NCI-H82 treated with DMSO at 0.1 percent for 48 hours (cell line): ENCODE data around the gene MT3.
A peak's percentile ranks its signal among the peaks of the same experiment; 100 is the strongest.

Experiments used
- DNase-seq: peaks from one replicate; lab custom pipeline; 2025; ENCODE audit not compliant: unreplicated experiment; lab: John Stamatoyannopoulos, UW

Gene MT3

GRCh38 chr16:56589141-56590039 lies at the start of gene MT3:
Gene MT3 (plus strand): TSS chr16:56589528. CDS start chr16:56589591, 63 bp downstream.
- DNase-seq: no peak

GRCh38 chr16:56539656-56540055 lies 49.7 kb upstream of the MT3 start:
- DNase-seq: no peak

- no peak for DNase-seq
Measured at GRCh38 chr16:56542039-56542438, 47.3 kb upstream of the MT3 start.

DNA sequence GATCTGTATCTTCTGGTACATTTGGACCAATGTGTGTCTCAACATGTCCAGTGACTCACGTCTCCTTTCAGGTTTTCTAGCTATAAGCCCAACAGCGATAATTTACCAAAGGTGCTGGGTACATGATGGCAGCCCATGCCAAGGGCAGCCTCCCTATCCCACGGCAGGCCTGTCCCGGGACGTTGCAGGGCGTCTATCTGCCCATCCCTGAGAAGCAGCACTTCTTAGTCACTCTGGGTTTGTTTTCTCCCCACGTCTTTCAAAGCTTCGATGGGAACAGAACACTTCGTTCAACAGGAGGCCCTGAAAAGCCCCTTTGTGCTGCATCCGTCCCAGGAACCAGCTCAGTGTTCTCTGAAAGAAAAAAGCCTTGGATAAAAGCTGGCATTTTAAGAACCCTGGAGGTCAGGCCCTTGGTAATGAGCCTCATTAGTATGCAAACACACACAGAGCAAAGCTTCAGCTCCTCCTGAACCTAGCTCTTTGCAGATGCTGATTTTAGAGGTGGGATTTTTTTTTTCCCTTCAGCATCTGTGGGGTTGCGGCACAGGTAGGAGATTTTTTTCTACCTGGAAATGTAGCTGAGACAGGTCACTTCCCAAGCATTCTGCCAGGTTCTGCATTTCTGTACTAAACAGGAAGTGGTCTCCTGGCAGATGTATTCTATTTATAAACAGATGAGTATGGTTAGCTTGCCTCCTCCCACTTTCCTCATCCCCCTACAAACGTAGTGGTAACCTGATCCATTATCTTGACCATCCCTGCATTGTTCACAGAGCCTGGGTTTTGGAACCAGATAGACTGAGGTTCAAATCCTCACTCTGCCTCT lies 42.0 kb upstream of the MT3 start:
- no peak for DNase-seq

GRCh38 chr16:56547949-56548567 lies 41.3 kb upstream of the MT3 start:
- DNase-seq: no peak

GRCh38 chr16:56549161-56549560 lies 40.2 kb upstream of the MT3 start:
- DNase-seq: no peak

GRCh38 chr16:56549744-56550385 lies 39.5 kb upstream of the MT3 start:
- no peak for DNase-seq

DNA sequence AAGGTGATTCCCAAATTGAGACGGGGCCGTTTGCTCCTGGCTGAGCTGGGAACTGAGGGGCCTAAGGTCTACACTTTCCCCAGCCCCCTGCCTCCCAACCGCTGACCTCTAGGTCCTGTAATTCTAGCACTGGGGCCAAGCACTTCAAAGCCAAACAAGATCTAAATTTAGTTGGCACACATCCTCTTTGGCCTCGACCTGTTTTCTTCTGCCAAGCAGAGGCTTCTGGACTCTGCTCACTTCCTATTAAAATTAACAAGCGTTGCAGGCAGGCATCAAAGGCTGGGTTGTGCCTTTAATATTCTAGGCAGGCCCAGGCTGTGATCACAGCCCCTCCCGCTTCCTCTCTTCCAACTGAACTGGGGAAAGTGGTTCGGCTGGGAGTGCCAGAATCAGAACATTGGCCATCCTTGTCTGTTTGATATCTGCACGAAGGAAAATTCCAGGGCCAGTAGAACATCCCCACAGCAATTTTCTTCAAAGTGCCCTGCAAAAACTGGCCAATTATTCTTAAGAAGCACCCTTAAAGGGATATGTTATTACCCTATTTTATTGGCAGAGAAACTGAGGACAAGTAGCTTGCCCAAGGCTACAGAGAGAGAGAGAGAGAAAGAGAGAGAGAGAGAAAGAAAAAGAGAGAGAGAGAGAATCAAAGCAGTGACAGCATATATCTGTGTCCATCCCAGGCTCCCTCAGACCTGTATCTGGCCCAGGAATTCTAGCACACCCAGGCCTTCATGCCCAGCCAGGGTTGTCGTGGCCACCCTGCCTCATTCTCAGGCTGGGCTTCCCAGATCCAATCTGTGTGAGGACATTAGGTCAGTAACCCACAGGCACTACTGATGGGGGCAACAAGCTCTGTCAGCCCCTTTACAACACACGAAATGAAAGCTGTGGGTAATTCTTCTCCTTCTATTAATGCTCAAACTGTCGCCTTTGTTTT lies 37.3 kb upstream of the MT3 start:
- no peak for DNase-seq

GRCh38 chr16:56554441-56554840 lies 34.9 kb upstream of the MT3 start:
- no peak for DNase-seq

DNA sequence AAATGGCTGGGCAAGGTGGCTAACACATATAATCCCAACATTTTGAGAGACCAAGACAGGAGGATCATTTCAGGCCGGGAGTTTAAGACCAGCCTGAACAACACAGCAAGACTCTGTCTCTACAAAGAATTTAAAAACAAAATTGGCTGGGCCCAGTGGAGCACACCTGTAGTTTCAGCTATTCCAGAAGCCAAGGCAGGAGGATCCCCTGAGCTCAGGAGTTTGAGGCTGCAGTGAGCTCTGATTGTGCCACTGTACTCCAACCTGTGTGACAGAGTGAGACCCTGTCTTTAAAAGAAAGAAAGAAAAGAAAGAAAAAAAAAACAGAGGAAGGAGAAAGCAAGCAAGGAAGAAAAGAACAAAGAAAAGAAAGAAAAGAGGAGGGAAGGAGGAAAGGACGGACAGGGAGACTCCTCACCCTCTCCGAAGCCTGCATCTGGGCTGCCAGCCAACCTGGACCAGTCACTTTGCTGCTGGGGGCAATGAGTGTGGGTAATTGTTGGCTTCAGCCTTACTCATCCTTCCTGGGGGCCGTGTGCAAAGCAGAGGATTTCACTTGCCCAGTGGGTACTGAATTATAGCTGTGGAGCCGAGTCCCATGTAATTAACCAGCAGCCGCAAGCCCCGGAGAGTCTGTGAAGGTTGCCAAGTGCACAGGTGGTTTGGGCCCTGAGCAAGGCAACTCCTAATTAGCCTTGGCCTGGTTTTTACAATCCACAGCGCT lies 31.1 kb upstream of the MT3 start:
- DNase-seq: no peak

GRCh38 chr16:56559109-56559508 lies 30.2 kb upstream of the MT3 start:
- DNase-seq: no peak

DNA sequence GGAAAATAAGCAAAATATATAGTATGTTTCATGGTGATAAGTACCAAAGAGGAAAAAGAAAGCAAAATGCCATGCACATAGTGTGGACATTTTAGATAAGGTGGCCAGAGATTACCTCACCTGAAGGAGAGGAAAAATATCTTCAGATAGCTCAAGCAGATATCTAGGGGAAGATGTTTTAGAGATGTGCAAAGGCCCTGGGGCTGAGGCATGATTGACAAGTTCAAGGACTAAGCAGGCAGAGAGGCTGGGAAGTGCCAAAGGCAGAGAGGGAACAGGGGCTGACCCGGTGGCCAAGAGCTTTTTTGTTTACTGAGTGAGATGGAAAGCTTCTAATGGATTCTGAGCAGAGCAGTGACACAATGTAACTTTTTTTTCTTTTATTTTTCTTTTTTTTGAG lies 28.9 kb upstream of the MT3 start:
- DNase-seq: no peak

DNA sequence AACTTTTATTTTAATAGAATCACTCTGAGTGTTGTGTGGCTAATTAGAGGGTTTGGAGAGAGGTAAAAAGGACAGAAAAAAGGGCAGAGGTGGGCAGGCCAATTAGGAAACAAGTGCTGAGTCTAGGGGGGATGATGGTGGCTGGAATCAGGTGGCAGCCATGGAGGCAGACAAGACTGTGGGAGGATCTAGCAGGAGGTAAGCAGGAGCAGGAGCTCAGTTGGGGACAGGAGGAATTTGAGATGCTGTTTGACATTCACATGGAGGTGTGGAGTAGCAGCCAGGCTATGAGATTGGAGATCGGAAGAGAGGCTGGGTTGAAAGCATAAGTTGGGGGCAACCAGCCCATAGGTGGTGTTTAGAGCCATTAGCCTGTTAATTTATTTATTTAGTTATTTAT lies 28.2 kb upstream of the MT3 start:
- no peak for DNase-seq

GRCh38 chr16:56564793-56565477 lies 24.4 kb upstream of the MT3 start, which contains the start of gene MT4:
Gene MT4 (plus strand): TSS chr16:56565073. CDS start chr16:56565129, 56 bp downstream.
- no peak for DNase-seq

GRCh38 chr16:56569971-56570370 lies 19.4 kb upstream of the MT3 start:
- no peak for DNase-seq

- no peak for DNase-seq
Measured at GRCh38 chr16:56571525-56571924, 17.8 kb upstream of the MT3 start.

GRCh38 chr16:56574625-56575024 lies 14.7 kb upstream of the MT3 start:
- no peak for DNase-seq

- peak; percentile 30 for DNase-seq
Measured at GRCh38 chr16:56576585-56577299, 12.6 kb upstream of the MT3 start.
